HG03575 (cell line): ENCODE measurements around the gene CHN2.

Experiments used
- ATAC-seq: cut with Tn5 transposase; IDR thresholded peaks from one replicate; pipeline ENCODE4 v1.9.1; 2021; ENCODE audit not compliant: unreplicated experiment, insufficient number of reproducible peaks, low FRiP score; ENCODE audit errors: extremely low read depth

The CHN2 gene

GRCh38 chr7:29179115-29179514, 15.5 kb upstream of the CHN2 start:
- no peak for ATAC-seq

DNA sequence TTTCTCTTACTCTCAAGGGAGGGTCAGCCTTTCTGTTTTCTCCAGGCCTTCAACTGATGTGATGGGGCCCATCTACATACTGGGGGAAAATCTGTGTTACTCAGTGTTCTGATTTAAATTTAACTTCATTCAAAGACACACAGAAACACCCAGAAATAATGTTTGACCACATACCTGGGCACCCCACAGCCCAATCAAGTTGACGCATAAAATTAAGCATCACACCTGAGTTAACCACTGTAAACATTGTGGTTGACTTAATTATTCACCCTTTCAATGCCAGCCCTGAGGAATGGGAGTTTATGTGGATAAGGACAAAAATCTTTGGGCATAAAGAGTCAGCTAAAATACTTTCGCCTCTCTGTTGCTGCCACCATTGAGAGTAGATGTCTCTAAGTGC, 10.0 kb upstream of the CHN2 start:
- no peak for ATAC-seq

- ATAC-seq, result no peak
Measured at GRCh38 chr7:29185613-29186012, 9.0 kb upstream of the CHN2 start.

- ATAC-seq, result no peak
Measured at GRCh38 chr7:29189743-29190201, 4.8 kb upstream of the CHN2 start.

DNA sequence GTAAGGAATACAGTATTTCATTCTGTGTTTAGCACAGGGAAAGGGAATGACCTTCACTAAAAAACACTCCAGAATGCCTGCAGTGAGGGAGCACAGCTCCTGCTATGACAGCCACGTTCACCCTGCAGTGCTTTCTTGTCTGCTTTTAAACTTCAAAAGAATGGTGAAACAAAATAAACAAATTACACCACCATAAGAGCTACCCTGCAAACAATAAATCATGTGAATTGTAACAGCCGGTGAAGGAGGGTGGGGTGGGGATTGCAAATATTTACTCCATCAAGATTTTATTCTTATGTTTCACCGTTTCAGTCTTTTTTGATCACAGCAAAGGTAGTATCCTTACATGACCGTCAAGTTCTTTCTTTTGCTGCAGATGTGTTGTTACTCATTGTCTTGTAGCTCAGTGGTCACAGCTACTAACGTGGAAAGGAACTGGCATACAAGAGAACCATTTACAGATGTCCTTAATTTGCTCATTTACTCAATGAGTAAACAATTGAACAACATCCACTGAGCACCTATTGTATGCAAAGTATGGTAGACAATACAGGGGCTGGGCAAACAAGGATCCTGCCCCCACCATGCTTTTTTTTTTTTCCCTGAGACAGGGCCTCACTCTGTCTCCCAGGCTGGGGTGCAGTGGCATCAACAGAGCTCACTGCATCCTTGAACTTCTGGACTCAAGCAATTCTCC, 4.1 kb upstream of the CHN2 start:
- ATAC-seq, result no peak

DNA sequence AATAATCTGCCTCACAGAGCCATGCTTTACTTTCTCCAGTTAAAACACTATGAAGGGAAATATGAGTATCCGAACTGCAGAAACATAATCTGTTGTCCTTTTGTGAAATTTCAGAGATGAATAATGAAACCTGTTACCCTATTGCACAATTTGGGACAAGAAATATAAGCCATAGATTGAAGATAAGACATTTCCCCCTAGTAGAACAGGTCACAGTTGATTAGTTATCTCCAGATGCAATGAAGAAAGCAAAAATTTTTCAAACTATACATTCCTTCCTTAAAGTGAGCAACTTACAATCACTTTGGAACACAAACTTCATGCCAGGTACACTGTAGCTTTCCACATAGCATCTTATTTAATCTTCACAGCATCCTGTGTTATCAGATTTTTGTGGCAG, 2.3 kb upstream of the CHN2 start:
- ATAC-seq, result no peak

GRCh38 chr7:29192811-29193210, 1.8 kb upstream of the CHN2 start:
- no peak for ATAC-seq

- ATAC-seq, result no peak
Measured at GRCh38 chr7:29193316-29194205, 1.0 kb upstream of the CHN2 start.

DNA sequence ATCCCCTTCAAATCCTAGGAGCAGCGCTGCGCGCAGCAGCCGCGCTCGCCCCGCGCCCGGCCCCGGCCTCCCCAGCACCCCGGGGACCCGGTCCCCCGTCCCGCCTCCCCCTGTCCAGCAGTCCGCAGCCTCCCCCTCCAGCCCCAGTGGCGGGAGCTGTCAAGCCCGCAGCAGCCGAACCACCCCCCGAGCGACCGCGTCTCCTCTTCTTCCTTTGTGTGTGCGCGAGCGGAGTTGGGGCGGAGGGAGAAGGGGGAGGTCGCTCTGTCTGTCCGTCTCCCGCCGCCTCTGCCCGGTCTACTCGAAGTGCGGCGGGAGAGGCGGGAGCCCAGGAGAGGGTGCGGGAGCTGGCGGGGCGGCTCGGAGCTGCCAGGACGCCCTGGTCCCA, 375 bp upstream of the CHN2 start:
- no peak for ATAC-seq

GRCh38 chr7:29196191-29196590, 1.6 kb downstream of the CHN2 start:
- no peak for ATAC-seq

DNA sequence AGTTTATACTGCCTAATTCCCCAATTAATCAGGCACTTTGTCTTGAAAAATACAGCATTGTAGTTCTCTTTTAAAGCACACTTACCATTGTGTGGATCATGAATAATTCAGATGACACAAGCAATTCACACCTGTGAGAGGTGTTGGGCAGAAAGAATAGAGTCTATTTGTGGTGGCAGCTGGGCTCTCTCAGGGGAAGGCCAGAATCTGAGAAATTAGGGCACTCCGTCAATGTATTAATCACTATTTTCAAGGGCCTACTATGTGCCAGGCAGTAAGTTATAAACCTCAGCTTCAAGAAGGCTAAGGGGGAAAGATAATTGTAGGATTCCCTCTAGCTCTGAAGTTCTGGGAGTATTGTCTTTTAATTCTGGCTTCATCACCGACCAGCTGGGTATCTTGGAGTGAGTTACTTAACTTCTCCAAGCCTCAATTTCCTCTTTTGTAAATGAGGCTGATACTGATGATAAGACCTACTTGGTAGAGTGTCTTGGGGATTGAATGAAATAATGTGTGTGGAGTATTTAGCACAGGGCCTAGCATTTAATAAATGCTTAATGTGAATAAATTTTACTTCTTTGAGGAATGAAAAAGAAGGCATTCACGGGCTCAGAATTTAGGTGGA, 2.5 kb downstream of the CHN2 start:
- ATAC-seq, result no peak

- ATAC-seq, result no peak
Measured at GRCh38 chr7:29197916-29198315, 3.3 kb downstream of the CHN2 start.

DNA sequence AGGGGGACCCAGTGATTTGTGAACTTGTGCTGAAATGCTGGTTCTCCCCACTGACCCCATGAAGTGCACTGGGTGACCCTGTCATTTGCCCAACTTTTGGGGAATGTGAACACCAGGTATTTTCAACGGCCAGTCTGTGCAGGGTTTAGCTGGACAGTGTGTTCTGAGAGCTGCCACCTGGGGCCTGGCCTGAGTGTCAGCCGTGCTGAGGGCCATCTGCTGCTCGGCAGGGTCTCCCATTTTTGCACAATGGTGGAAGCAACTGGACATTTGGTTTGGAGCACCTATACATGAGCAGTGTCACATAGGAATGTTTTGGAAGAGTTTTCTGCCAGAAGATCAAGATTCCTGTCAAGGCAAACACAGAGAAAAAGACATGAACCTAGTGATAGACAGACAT, 5.2 kb downstream of the CHN2 start:
- ATAC-seq, result no peak

DNA sequence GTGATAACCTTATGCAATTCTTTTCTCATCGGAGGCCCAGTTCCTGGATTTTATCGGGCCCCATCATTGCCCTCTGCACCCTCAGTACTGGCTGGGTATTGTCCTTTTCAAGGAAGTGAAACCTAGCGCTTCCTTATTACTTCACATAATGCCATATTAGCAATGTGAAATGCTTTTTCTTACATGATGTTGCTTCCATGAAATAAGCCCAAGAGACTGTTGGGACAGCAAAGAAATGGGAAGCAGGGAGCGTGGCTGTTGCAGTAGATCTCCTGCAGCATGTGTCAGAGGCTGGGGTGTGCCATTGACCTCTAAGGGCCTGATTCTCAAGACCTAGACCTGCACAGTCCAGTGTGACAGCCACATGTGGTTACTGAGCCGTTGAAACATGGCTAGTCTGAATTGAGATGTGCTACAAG, 8.1 kb downstream of the CHN2 start:
- no peak for ATAC-seq

DNA sequence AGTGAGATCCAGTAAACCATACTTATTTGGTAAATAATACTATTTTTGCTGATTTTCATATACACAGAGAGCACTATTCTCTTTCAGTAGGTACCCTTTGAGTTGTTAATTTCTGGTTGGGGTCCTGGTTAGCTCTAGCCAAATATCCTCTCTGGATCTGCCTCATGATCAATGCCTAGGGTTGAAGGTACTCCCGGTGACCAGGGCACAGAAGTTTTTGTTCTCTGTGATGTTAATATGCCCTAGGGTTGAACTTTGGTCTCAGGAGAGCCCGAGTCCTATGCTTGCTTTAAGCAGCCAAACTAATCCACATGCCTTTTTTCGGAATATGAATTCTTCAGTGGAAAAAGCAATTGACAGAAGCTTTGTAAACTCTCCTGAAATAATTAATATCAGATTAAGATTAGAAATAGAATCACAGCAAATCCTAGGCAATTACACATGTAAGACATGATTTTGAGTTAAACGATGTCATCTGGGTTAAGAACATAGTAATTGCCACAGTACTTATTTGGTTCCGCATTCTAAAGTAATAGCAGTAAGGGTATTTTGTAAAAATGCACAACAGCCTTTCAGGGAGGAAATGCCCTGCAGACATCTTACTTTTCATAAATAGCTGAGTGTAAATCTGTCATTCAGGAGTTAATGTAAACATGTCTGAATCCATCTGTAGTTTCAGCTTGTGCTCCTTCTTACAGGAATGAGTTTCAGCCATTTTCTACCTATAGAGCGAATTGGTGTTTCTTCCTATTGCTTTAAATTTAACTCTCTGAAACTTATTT, 10.1 kb downstream of the CHN2 start:
- no peak for ATAC-seq

- no peak for ATAC-seq
Measured at GRCh38 chr7:29207162-29207801, 12.7 kb downstream of the CHN2 start.

- ATAC-seq, result no peak
Measured at GRCh38 chr7:29208410-29209250, 14.1 kb downstream of the CHN2 start.

- no peak for ATAC-seq
Measured at GRCh38 chr7:29209745-29210144, 15.2 kb downstream of the CHN2 start.
